ENCODE data around the gene VPS16.

Gene VPS16

DNA sequence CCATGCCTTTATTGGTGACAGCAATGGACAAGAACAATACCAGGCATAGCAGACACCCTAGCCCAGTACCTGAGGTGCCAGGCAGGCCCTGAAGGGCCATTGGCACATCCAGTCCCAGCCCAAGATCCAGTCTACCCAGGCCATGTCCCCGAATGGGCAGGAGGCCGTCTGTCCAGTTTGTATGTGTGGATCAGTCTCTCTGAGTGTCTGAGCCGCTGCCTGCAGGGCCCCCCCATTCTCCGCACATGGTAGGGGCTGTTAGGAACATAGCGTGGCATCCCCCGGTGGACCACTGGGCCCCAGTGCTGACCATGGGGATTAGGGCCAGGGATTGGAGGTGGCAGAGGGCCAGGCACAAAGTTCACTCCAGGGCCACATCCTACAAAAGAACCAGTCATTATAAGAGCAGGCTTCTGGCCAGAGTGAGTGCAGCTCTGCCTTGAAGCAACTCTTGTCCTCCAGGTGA lies 5.2 kb upstream of the VPS16 start:
- DNase-seq (ENCODE audit: low spot score) = no peak

GRCh38 chr20:2836035-2836434 lies 4.5 kb upstream of the VPS16 start:
- DNase-seq (ENCODE audit: low spot score) = no peak

DNA sequence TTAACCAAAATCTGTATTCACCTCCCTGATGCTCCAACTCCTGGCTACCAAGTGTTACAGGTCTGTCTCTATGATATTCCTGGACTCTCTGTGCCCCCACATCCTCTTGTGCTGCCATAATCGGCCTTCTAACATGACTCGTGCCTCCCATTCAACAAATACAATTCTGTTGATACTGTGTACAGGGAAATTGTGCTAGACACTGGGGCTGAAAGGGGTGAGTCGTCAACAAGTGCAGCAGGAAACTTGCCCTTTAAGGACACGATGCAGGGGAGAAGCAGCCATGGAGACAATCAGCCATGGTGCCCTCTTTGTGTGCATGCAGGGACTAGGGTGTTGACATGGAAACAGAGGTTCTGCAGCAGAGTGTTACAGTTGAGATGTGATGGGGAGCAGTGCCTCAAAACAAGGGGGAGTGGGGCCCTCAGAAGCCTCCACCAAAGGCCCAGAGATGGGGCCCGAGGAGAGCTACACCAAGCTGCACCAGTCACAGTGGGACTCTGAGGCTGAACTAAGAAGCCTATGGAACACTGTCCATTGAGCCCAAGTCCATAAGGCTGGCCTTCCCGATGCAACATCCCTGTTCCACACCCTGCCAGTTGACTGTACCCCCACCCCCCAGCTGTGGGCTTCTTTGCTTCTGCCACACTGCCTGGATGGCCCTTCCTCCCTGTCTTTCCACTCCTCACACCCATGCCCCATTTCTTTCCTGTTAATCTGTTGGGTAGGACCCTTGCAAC lies 3.2 kb upstream of the VPS16 start:
- no peak for DNase-seq (ENCODE audit: low spot score)

DNA sequence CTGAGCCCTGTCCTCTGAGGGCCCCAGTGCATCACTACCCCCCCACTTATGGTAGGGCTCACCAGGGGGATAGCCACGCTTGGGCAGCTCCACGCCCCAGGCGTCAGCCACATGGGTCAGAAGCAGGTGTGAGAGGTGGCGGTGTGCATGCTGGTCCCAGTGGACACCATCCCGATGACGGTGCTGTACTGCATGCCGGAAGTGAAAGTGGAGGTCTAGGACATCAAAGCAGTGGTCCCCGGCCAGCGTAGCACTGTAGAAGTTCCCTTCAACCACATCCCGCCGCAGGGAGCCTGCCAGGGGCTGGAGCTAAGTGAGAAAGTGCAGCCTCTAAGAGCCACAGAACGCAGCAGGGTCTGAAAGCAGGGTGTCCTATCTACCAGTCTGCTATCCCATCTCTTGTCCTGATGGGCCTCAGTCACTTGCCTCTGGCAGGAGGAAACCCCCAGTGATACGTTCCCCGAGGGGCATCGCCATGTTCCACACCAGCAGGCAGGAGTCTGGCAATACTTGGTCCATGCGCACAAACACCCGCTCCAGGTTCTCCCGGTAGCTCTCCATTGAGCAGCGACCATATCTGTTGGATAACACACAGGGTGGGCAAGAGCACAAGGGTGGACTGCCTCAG lies 2.3 kb upstream of the VPS16 start:
- no peak for DNase-seq (ENCODE audit: low spot score)

DNA sequence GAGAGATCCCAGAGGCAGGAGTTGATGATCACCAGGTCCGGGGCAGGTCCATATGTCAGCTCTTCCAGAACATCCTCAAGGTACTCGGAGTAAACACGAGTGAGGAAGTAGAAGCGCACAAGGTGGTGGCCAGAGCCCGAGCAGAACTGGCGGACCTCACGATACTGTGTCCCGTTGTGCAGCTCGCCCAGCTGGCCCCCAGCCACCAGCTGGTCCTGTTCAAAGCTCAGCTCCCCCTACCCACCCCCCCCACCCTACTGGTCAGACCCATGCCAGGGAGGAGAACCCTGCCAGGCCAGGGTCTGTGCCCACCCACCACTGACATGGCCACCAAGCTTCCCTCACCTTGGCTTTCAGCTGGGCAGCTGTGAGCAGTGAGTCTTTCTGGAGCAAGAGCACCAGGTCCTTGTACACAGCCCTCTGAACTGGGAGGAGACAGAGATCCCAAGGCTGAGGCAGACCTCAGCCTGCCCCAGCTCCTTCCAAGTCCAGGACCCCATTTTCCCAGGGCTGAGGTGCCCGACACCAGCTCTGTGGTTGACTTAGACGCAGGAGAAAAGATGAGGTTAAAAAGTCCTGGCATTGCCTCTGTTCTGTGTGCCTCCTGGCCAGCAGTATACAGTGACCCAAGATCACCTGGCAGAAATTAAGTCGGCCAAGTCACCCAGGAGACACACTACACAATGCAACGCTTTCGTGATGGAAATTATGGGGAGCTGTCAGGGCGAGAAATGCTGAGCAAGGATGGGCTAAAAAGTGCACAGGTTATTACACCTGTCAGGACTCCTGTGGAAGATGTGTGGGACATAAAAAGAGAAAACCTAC lies 1.5 kb upstream of the VPS16 start:
- DNase-seq (ENCODE audit: low spot score) = no peak

DNA sequence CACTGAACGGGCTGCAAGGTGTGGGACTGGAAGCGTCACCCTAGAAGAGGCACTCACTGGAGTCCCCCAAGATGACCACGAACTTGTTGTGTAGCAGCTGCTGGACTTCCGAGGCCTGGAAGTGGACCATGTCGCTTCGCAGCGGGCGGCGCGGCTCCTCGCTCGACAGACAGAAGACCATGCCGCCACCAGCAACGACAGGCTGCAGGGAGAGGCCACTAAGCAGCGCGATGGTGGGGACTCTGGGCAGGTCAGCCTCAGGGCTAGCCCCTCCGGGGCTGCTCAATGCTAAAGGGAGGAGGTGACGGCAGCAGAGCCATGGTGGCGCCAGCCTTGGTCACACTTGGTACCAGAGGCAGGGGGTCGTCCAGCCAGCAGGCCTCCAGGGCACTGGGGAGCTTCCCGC lies 810 bp upstream of the VPS16 start:
- no peak for DNase-seq (ENCODE audit: low spot score)

DNA sequence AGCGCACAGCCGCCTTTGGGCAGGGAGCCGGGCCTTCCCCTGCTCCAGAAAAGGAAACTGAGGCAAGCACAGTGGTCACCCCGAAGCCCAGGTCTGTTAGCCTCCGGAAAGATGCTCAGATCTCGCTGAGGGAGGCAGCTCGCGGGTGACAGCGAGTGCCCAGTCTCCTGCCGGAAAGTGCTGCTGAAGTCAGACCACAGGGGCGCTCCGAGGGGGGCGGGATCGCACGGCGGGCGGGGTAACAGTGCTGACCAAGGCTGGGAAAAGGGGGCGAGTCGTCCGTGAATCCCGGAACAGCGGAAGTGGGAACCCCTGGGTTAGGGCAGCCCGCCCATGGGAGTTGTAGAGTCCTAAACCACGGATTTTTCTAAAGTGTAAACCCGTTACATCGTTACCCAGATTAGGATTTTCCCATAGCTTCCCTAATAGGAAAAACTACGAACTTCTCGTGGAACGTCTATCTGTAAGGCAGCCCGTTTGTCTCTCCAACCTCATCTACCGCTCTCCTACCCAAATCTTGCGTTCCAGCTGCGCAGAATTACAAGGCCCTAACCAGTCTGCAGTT lies 504 bp downstream of the VPS16 start:
- DNase-seq (ENCODE audit: low spot score) = peak; percentile 85

GRCh38 chr20:2845607-2846006 lies 5.1 kb downstream of the VPS16 start:
- no peak for DNase-seq (ENCODE audit: low spot score)

DNA sequence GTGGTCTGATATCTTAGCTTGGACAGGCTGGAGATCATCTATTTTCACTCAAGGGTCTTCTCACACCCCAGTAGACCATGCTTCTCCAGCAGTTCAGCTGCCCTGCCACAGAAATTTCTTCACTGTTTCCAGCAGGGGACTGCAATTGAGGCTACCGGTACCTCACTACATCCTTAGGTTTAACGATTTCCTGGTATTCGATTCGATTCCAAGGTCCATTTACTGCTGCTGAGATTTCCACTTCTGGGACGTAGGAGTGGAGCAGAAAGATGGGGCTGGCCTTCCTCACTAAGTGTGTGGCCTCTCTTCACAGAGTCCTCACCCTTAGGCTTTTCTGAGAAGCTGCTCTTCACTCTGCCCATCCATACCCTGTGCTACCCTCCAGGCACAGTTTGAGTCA lies 6.2 kb downstream of the VPS16 start:
- no peak for DNase-seq (ENCODE audit: low spot score)

GRCh38 chr20:2847802-2848201 lies 7.3 kb downstream of the VPS16 start:
- no peak for DNase-seq (ENCODE audit: low spot score)

GRCh38 chr20:2849529-2849928 lies 9.0 kb downstream of the VPS16 start:
- no peak for DNase-seq (ENCODE audit: low spot score)

DNA sequence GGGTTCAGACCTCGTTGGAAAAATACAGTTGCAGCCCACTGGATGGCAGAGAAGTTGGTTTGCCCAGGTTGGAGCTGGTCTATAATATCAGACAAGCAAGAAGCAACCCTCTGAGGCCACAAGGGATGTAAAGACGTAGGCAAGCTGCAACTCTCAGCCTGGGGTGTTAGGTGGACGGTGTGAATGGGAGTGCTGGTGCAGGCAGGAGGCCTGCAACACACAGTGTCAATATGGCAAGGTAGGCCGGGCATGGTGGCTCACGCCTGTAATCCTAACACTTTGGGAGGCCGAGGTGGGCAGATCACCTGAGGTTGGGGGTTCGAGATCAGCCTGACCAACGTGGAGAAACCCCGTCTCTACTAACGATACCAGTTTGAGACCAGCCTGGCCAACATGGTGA lies 10.5 kb downstream of the VPS16 start:
- DNase-seq (ENCODE audit: low spot score) = no peak

GRCh38 chr20:2858591-2858990 lies 18.0 kb downstream of the VPS16 start:
- no peak for DNase-seq (ENCODE audit: low spot score)

- DNase-seq (ENCODE audit: low spot score) = peak; percentile 38
Observed at GRCh38 chr20:2859330-2860121, 19.0 kb downstream of the VPS16 start.

DNA sequence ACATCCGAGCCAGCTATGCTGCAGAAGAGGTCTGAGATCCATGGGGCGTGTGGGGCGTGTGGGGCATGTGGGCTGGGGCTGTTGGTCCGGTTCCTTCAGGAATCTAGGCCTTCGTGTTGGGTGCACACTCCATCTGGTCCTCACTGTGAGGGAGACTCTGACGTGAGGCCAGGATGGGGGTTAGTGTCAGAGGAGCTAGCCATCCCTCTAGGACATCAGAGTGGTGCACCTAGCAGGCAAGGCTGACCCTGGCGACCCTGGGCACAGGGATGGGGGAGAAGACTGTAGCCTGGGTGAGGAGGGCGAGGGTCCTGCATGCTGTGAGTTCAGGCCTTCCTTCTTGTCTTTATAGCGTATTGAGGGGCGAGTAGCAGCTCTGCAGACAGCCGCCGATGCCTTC lies 24.1 kb downstream of the VPS16 start:
- DNase-seq (ENCODE audit: low spot score) = no peak

- no peak for DNase-seq (ENCODE audit: low spot score)
Observed at GRCh38 chr20:2865101-2865500, 24.6 kb downstream of the VPS16 start.

GRCh38 chr20:2865630-2866029 lies 25.1 kb downstream of the VPS16 start:
- no peak for DNase-seq (ENCODE audit: low spot score)

- no peak for DNase-seq (ENCODE audit: low spot score)
Observed at GRCh38 chr20:2866236-2866635, 25.7 kb downstream of the VPS16 start.

DNA sequence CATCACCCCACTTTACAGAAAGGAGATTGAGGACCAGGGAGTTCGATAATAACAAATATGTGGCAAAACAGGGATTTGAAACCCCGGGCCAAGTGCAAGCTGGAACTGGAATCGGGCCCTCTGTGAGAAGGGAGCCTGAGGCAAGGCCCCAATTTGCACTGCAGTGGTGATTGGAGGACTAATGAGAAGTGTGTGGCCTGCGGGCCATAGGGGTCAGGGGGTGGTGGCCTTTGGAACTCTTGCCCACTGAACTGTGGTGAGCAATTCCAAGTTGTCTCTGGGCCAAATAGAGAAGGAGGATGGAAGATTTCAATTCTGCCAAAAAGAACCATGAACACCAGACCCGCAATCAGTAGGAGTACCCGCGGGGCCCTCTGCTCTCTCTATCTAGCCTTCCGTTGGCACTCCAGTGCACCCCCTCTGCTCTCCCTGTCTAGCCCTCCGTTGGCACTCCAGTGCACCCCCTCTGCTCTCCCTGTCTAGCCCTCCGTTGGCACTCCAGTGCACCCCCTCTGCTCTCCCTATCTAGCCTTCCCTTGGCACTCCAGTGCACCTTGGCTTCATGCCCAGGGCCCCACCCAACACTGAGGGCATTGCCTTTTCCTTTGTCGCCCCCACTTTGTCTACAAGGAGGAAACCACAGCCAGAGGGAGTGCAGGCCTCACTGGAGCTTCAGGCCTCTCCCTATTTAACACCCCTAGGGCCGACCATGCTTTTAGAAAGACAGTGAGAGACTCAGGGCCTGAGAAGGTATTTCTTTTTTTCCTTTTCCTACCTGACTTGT lies 26.7 kb downstream of the VPS16 start:
- DNase-seq (ENCODE audit: low spot score) = no peak

DNA sequence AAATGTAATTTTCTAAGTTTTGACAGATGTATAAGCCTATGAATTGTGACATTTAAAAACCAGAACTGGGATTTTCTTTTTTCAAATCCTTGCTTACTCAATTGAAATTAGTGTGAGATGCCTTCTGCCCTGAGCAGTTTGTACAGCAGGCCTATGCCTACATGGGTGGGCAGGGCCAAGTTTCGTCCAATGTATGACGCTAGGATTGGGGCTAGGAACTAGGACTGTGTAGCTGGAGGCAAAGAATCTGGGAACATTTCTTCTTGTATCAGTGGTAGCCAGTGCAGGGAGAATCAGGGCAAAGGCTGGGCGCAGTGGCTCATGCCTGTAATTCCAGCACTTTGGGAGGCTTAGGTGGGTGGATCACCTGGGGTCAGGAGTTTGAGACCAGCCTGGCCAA lies 28.8 kb downstream of the VPS16 start:
- DNase-seq (ENCODE audit: low spot score) = no peak

DNA sequence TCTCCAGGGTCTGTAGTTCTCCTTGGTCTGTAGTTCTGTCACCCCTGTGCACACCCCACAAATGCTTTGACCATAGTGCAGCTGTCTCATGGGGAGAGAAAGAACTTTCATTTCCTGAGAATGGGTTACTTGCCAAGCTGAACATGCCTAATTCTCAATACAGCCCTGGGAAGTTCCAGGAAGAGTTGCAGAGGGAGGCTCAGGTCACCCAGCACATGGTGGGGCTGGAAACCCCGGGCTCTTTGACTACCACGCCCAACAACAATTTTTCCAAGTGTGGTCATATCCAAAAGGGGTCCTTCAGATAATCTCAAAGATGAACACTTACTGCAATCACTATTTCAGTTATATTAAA lies 30.5 kb downstream of the VPS16 start:
- no peak for DNase-seq (ENCODE audit: low spot score)

Data from AG08396 (cell line).